ENCODE results near the gene PPM1H.

PPM1H gene

GRCh38 chr12:62963486-62964041, 28.6 kb upstream of the PPM1H start:
- Histone ChIP-seq H3K4me3 (ENCODE audit: low read depth, low read length) (no peak overlapping the region), H3K36me3 (ENCODE audit: control insufficient read depth in 2 of 2, insufficient read depth in 1 of 2, low read length in 2 of 2) (no peaks in the 10 kb centered on the region), H3K27ac (ENCODE audit: extremely low read depth, low read depth, low read length) (no peak overlapping the region), H3K4me1 (ENCODE audit: control insufficient read depth, insufficient read depth, low read length) (peaks cover 8% of the 10 kb centered on the region), H3K9me3 (ENCODE audit: control insufficient read depth, insufficient read depth, low read depth, low read length) (no peaks in the 10 kb centered on the region)
- ChIA-PET POLR2A (no interaction called here), CTCF (interaction anchor here (0.6 kb wide), 1 partner anchor 374 kb away, joined by 4 read pairs; no protein-coding TSS in a partner anchor)
- TF ChIP-seq WT1 (tag by site-specific recombination; IDR thresholded peaks at IDR 0.05): no peak
- TF ChIP-seq ZNF302 (tag by site-specific recombination; IDR thresholded peaks at IDR 0.05; ENCODE audit: low read depth): no peak
- TF ChIP-seq CTCF (tag by site-specific recombination; IDR thresholded peaks at IDR 0.05): no peak

DNA sequence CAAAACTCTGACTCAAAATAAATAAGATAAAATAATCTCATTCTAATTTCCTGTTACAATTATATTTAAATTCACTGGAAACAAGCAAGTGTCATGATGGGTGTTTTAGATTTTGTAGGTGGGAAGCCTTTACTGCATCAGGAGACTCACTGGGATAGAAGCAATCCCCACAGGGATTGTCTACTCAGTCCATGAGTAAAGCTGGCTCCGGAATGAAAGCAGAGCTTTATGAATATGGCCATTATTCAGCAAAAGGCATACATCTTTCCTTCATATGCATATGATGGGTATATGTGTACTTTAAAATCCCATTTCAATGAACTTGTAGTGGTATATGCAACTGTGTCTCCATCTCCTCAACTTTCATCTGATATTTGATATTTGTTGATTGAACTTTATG, 25.4 kb upstream of the PPM1H start:
- CTCF ChIA-PET: no interaction called here

DNA sequence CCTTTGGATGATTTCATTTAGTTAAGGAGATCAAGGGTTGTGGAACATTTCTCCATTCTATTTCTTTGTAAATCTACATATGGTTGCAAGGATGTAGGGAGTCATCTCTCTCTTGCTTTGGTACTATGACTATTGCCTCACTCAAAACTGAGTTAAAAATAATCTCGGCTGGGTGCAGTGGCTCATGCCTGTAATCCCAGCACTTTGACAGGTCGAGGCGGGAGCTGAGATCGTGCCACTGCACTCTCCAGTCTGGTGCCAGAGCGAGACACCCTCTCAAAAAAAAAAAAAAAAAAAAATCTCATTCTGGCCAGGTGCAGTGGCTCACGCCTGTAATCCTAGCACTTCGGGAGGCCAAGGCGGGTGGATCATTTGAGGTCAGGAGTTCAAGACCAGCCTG, 24.8 kb upstream of the PPM1H start:
- POLR2A ChIA-PET: no interaction called here

More for the DNA sequence above, 25.4 kb upstream of the PPM1H start:
- no peak for TF ChIP-seq ZNF37A (tag by site-specific recombination; IDR thresholded peaks at IDR 0.05)
- Histone ChIP-seq H3K36me3 (ENCODE audit: control insufficient read depth in 2 of 2, insufficient read depth in 1 of 2, low read length in 2 of 2) (no peaks in the 10 kb centered on the region), H3K4me1 (ENCODE audit: control insufficient read depth, insufficient read depth, low read length) (peaks cover 20% of the 10 kb centered on the region), H3K27ac (ENCODE audit: extremely low read depth, low read depth, low read length) (no peak overlapping the region), H3K4me3 (ENCODE audit: low read depth, low read length) (no peak overlapping the region), H3K9me3 (ENCODE audit: control insufficient read depth, insufficient read depth, low read depth, low read length) (no peaks in the 10 kb centered on the region)
- POLR2A ChIA-PET: no interaction called here

More for the DNA sequence above, 24.8 kb upstream of the PPM1H start:
- no peak overlapping the region for H3K27ac ChIP-seq (ENCODE audit: extremely low read depth, low read depth, low read length)
- TF ChIP-seq OVOL3 (tag by site-specific recombination; IDR thresholded peaks at IDR 0.05) (no peak), ZNF335 (tag by site-specific recombination; conservative IDR thresholded peaks at IDR 0.05) (no peak), ZNF768 (tag by site-specific recombination; IDR thresholded peaks at IDR 0.05) (no peak), ZNF311 (tag by site-specific recombination; IDR thresholded peaks at IDR 0.05; ENCODE audit: borderline replicate concordance) (no peak), ZNF354C (tag by site-specific recombination; IDR thresholded peaks at IDR 0.05; ENCODE audit: borderline replicate concordance, low read depth) (no peak), ZNF132 (tag by site-specific recombination; IDR thresholded peaks at IDR 0.05; ENCODE audit: borderline replicate concordance) (no peak), ZNF248 (tag by site-specific recombination; IDR thresholded peaks at IDR 0.05) (no peak), SETDB1 (IDR thresholded peaks at IDR 0.05; ENCODE audit: insufficient read length, low read length) (no peak), ZNF416 (tag by site-specific recombination; IDR thresholded peaks at IDR 0.05) (no peak), ZBTB21 (tag by site-specific recombination; IDR thresholded peaks at IDR 0.05) (no peak), ZNF24 (tag by site-specific recombination; IDR thresholded peaks at IDR 0.05) (no peak), ZNF580 (tag by site-specific recombination; IDR thresholded peaks at IDR 0.05) (no peak), PBX3 (CRISPR knock-in tag; IDR thresholded peaks at IDR 0.05) (no peak), SP7 (tag by site-specific recombination; IDR thresholded peaks at IDR 0.05) (no peak)
- TF ChIP-seq, protein P1, sequence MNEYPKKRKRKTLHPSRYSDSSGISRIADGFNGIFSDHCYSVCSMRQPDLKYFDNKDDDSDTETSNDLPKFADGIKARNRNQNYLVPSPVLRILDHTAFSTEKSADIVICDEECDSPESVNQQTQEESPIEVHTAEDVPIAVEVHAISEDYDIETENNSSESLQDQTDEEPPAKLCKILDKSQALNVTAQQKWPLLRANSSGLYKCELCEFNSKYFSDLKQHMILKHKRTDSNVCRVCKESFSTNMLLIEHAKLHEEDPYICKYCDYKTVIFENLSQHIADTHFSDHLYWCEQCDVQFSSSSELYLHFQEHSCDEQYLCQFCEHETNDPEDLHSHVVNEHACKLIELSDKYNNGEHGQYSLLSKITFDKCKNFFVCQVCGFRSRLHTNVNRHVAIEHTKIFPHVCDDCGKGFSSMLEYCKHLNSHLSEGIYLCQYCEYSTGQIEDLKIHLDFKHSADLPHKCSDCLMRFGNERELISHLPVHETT (tag by site-specific recombination; IDR thresholded peaks at IDR 0.05): no peak
- TF ChIP-seq, protein P2, sequence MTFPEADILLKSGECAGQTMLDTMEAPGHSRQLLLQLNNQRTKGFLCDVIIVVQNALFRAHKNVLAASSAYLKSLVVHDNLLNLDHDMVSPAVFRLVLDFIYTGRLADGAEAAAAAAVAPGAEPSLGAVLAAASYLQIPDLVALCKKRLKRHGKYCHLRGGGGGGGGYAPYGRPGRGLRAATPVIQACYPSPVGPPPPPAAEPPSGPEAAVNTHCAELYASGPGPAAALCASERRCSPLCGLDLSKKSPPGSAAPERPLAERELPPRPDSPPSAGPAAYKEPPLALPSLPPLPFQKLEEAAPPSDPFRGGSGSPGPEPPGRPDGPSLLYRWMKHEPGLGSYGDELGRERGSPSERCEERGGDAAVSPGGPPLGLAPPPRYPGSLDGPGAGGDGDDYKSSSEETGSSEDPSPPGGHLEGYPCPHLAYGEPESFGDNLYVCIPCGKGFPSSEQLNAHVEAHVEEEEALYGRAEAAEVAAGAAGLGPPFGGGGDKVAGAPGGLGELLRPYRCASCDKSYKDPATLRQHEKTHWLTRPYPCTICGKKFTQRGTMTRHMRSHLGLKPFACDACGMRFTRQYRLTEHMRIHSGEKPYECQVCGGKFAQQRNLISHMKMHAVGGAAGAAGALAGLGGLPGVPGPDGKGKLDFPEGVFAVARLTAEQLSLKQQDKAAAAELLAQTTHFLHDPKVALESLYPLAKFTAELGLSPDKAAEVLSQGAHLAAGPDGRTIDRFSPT (tag by site-specific recombination; IDR thresholded peaks at IDR 0.05): no peak
- TF ChIP-seq, protein P3, sequence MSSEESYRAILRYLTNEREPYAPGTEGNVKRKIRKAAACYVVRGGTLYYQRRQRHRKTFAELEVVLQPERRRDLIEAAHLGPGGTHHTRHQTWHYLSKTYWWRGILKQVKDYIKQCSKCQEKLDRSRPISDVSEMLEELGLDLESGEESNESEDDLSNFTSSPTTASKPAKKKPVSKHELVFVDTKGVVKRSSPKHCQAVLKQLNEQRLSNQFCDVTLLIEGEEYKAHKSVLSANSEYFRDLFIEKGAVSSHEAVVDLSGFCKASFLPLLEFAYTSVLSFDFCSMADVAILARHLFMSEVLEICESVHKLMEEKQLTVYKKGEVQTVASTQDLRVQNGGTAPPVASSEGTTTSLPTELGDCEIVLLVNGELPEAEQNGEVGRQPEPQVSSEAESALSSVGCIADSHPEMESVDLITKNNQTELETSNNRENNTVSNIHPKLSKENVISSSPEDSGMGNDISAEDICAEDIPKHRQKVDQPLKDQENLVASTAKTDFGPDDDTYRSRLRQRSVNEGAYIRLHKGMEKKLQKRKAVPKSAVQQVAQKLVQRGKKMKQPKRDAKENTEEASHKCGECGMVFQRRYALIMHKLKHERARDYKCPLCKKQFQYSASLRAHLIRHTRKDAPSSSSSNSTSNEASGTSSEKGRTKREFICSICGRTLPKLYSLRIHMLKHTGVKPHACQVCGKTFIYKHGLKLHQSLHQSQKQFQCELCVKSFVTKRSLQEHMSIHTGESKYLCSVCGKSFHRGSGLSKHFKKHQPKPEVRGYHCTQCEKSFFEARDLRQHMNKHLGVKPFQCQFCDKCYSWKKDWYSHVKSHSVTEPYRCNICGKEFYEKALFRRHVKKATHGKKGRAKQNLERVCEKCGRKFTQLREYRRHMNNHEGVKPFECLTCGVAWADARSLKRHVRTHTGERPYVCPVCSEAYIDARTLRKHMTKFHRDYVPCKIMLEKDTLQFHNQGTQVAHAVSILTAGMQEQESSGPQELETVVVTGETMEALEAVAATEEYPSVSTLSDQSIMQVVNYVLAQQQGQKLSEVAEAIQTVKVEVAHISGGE (tag by site-specific recombination; conservative IDR thresholded peaks at IDR 0.05; ENCODE audit: low read depth): no peak
- H3K9me3 ChIP-seq (ENCODE audit: control insufficient read depth, insufficient read depth, low read depth, low read length): no peaks in the 10 kb centered on the region
- no peaks in the 10 kb centered on the region for H3K36me3 ChIP-seq (ENCODE audit: control insufficient read depth in 2 of 2, insufficient read depth in 1 of 2, low read length in 2 of 2)
- H3K4me3 ChIP-seq (ENCODE audit: low read depth, low read length): no peak overlapping the region
- CTCF ChIA-PET: no interaction called here
- peaks cover 20% of the 10 kb centered on the region for H3K4me1 ChIP-seq (ENCODE audit: control insufficient read depth, insufficient read depth, low read length)
